GM12801 (cell line): Measurements from ENCODE around the gene BCAS3.

Source experiments
- CTCF ChIP-seq: IDR thresholded peaks from one replicate; pipeline ENCODE4 v1.5.1; 2011; ENCODE audit warnings: control low read depth; ENCODE audit not compliant: insufficient read length; ENCODE audit errors: extremely low read depth

BCAS3 gene

GRCh38 chr17:60905709-60906108 is 228.1 kb downstream of the BCAS3 start:
- no peak for TF ChIP-seq CTCF

- no peak for TF ChIP-seq CTCF
Measured at GRCh38 chr17:60908324-60908723, 230.7 kb downstream of the BCAS3 start.

- no peak for TF ChIP-seq CTCF
Measured at GRCh38 chr17:60909405-60909804, 231.8 kb downstream of the BCAS3 start.

GRCh38 chr17:60910415-60910814 is 232.8 kb downstream of the BCAS3 start:
- TF ChIP-seq CTCF, result no peak

- TF ChIP-seq CTCF, result no peak
Measured at GRCh38 chr17:60914078-60914477, 236.4 kb downstream of the BCAS3 start.

GRCh38 chr17:60916043-60916442 is 238.4 kb downstream of the BCAS3 start:
- no peak for TF ChIP-seq CTCF

GRCh38 chr17:60920107-60920506 is 242.5 kb downstream of the BCAS3 start:
- no peak for TF ChIP-seq CTCF

GRCh38 chr17:60923000-60923399 is 245.3 kb downstream of the BCAS3 start:
- no peak for TF ChIP-seq CTCF
